HUES64 (cell line): Measurements from ENCODE around the gene TRIM71.
"Not testable (repeated sequence)": the region's sequence is repeated elsewhere in the genome, so short reads cannot be mapped to it uniquely, and the experiment has no call there.

Experiments
- H3K27ac ChIP-seq: 2 replicates; pipeline ENCODE4 v1.7.0; 2013; ENCODE audit warnings: low read depth, low read length, inconsistent platforms
- H3K27me3 ChIP-seq: 2 replicates; pipeline ENCODE4 v1.6.1; 2013; ENCODE audit warnings: mild to moderate bottlenecking, low read length; ENCODE audit not compliant: insufficient read depth
- H3K36me3 ChIP-seq: 2 replicates; pipeline ENCODE4 v1.6.1; 2013; ENCODE audit warnings: mild to moderate bottlenecking, low read length; ENCODE audit not compliant: insufficient read depth
- H3K4me1 ChIP-seq: 2 replicates; pipeline ENCODE4 v1.6.1; 2013; ENCODE audit warnings: mild to moderate bottlenecking, low read length, moderate library complexity; ENCODE audit not compliant: insufficient read depth
- H3K4me3 ChIP-seq: 2 replicates; pipeline ENCODE4 v1.5.1; 2013; ENCODE audit warnings: mild to moderate bottlenecking, low read length, moderate library complexity
- H3K9ac ChIP-seq: 2 replicates; pipeline ENCODE4 v1.6.1; 2013; ENCODE audit warnings: mild to moderate bottlenecking, low read depth, low read length
- H3K9me3 ChIP-seq: 2 replicates; pipeline ENCODE4 v1.6.1; 2013; ENCODE audit warnings: low read depth, low read length; ENCODE audit not compliant: insufficient read depth
- WGBS: fragments of 150-250, 120-280 bp; methylation state at CpG from one replicate; pipeline ENCODE4 v1.1.7; 2013; ENCODE audit warnings: missing lambda C conversion rate; 5-methylcytosine and 5-hydroxymethylcytosine counted together

TRIM71 gene

GRCh38 chr3:32903953-32904352, 86.2 kb downstream of the TRIM71 start:
- Histone ChIP-seq H3K9me3 (0 out of 2 replicates have a peak, but pooled peaks cover 4% of the 10 kb centered on the region), H3K27ac (no peak overlapping the region), H3K9ac (no peak overlapping the region), H3K27me3 (no peaks in the 10 kb centered on the region), H3K4me1 (no peaks in the 10 kb centered on the region), H3K36me3 (peaks cover 6% of the 10 kb centered on the region; the same call in 1 of the 2 replicates), H3K4me3 (no peak overlapping the region)
- WGBS, result 95% methylated on average over 10 of the region's 10 CpGs

GRCh38 chr3:32909999-32910398, 92.2 kb downstream of the TRIM71 start:
- no peaks in the 10 kb centered on the region for H3K9me3 ChIP-seq
- WGBS, result 85% methylated on average over 3 of the region's 3 CpGs
- no peak overlapping the region for H3K27ac ChIP-seq
- no peaks in the 10 kb centered on the region for H3K27me3 ChIP-seq
- no peak overlapping the region for H3K9ac ChIP-seq
- H3K4me1 ChIP-seq, result no peaks in the 10 kb centered on the region
- H3K36me3 ChIP-seq, result no peaks in the 10 kb centered on the region
- H3K4me3 ChIP-seq, result no peak overlapping the region

GRCh38 chr3:32910954-32911353, 93.2 kb downstream of the TRIM71 start:
- Histone ChIP-seq H3K9ac (no peak overlapping the region), H3K27me3 (no peaks in the 10 kb centered on the region), H3K27ac (no peak overlapping the region), H3K9me3 (no peaks in the 10 kb centered on the region), H3K4me1 (no peaks in the 10 kb centered on the region), H3K36me3 (no peaks in the 10 kb centered on the region), H3K4me3 (no peak overlapping the region)
- 94% methylated on average over 2 of the region's 2 CpGs for WGBS

- Histone ChIP-seq H3K27ac (no peak overlapping the region), H3K36me3 (no peaks in the 10 kb centered on the region)
- 94% methylated on average over 1 of the region's 1 CpG for WGBS
Observed at GRCh38 chr3:32912046-32912445, 94.2 kb downstream of the TRIM71 start.

GRCh38 chr3:32913790-32914446, 96.1 kb downstream of the TRIM71 start:
- no peak overlapping the region for H3K4me3 ChIP-seq
- no peak overlapping the region for H3K9ac ChIP-seq
- H3K27ac ChIP-seq, result no peak overlapping the region
- H3K9me3 ChIP-seq, result peaks cover 6% of the 10 kb centered on the region; the same call in 1 of the 2 replicates
- no peaks in the 10 kb centered on the region for H3K4me1 ChIP-seq
- H3K27me3 ChIP-seq, result no peaks in the 10 kb centered on the region
- 89% methylated on average over 7 of the region's 7 CpGs for WGBS
- H3K36me3 ChIP-seq, result no peaks in the 10 kb centered on the region

More at GRCh38 chr3:32912046-32912445, 94.2 kb downstream of the TRIM71 start:
- no peaks in the 10 kb centered on the region for H3K27me3 ChIP-seq
- no peaks in the 10 kb centered on the region for H3K4me1 ChIP-seq
- no peak overlapping the region for H3K9ac ChIP-seq
- no peak overlapping the region for H3K4me3 ChIP-seq
- H3K9me3 ChIP-seq, result peaks cover 2% of the 10 kb centered on the region; the same call in 1 of the 2 replicates

- Histone ChIP-seq H3K4me3 (no peak overlapping the region), H3K27me3 (no peaks in the 10 kb centered on the region), H3K9me3 (peaks cover 6% of the 10 kb centered on the region; the same call in 1 of the 2 replicates), H3K36me3 (no peaks in the 10 kb centered on the region), H3K27ac (no peak overlapping the region), H3K4me1 (no peaks in the 10 kb centered on the region), H3K9ac (no peak overlapping the region)
- 97% methylated on average over 2 of the region's 2 CpGs for WGBS
Observed at GRCh38 chr3:32919920-32920319, 102.1 kb downstream of the TRIM71 start.

GRCh38 chr3:32922078-32922477, 104.3 kb downstream of the TRIM71 start:
- peaks cover 4% of the 10 kb centered on the region; the same call in 1 of the 2 replicates for H3K9me3 ChIP-seq
- WGBS, result 93% methylated on average over 7 of the region's 7 CpGs
- no peaks in the 10 kb centered on the region for H3K27me3 ChIP-seq
- no peak overlapping the region for H3K9ac ChIP-seq
- H3K4me3 ChIP-seq, result no peak overlapping the region
- H3K36me3 ChIP-seq, result no peaks in the 10 kb centered on the region
- no peaks in the 10 kb centered on the region for H3K4me1 ChIP-seq
- H3K27ac ChIP-seq, result no peak overlapping the region

GRCh38 chr3:32930161-32930560, 112.4 kb downstream of the TRIM71 start:
- Histone ChIP-seq H3K27ac (no peak overlapping the region), H3K27me3 (no peaks in the 10 kb centered on the region), H3K4me3 (no peak overlapping the region), H3K36me3 (no peaks in the 10 kb centered on the region), H3K9me3 (no peaks in the 10 kb centered on the region), H3K4me1 (no peaks in the 10 kb centered on the region), H3K9ac (no peak overlapping the region)
- 83% methylated on average over 3 of the region's 3 CpGs for WGBS

GRCh38 chr3:32931273-32931672, 113.5 kb downstream of the TRIM71 start:
- not testable (repeated sequence) for H3K9me3 ChIP-seq, H3K9ac ChIP-seq, H3K27me3 ChIP-seq, H3K36me3 ChIP-seq, H3K27ac ChIP-seq, H3K4me3 ChIP-seq, H3K4me1 ChIP-seq
- WGBS, result 89% methylated on average over 2 of the region's 2 CpGs

- no peak overlapping the region for H3K4me3 ChIP-seq
- H3K27ac ChIP-seq, result no peak overlapping the region
- WGBS, result 89% methylated on average over 5 of the region's 5 CpGs
- no peaks in the 10 kb centered on the region for H3K27me3 ChIP-seq
- H3K9me3 ChIP-seq, result no peaks in the 10 kb centered on the region
- H3K9ac ChIP-seq, result no peak overlapping the region
- no peaks in the 10 kb centered on the region for H3K4me1 ChIP-seq
- no peaks in the 10 kb centered on the region for H3K36me3 ChIP-seq
Observed at GRCh38 chr3:32934150-32934742, 116.4 kb downstream of the TRIM71 start.

- no peaks in the 10 kb centered on the region for H3K36me3 ChIP-seq
- no peaks in the 10 kb centered on the region for H3K27me3 ChIP-seq
- H3K4me1 ChIP-seq, result no peaks in the 10 kb centered on the region
- no peaks in the 10 kb centered on the region for H3K9me3 ChIP-seq
- H3K9ac ChIP-seq, result no peak overlapping the region
- no peak overlapping the region for H3K4me3 ChIP-seq
- no peak overlapping the region for H3K27ac ChIP-seq
- WGBS, result 83% methylated on average over 2 of the region's 2 CpGs
Observed at GRCh38 chr3:32937331-32937730, 119.5 kb downstream of the TRIM71 start.
